WTC11 (cell line): ENCODE results near the gene GMEB1. TPM values are rescaled to one million over a fixed set of nuclear protein-coding genes. Genes with fewer than 3 reads are reported as not detected.

Experiments
- ATAC-seq: fragments of 200-7000 bp; cut with Tn5 transposase; 2 replicates; pipeline ENCODE4 v1.10.0; 2021; ENCODE audit warnings: mild to moderate bottlenecking, moderate library complexity
- CTCF ChIA-PET: fragments of 300-600 bp; sonication (Branson Sonifier 250); formaldehyde crosslinking; loops from one replicate; lab custom pipeline; 2021; ENCODE audit warnings: antibody characterized with exemption; lab: Charles Lee
- POLR2A ChIA-PET: fragments of 350-600 bp; sonication (Branson Sonifier 250); formaldehyde crosslinking; loops from one replicate; lab custom pipeline; 2021; ENCODE audit warnings: antibody characterized with exemption; lab: Charles Lee
- DNase-seq: peaks from one replicate; pipeline ENCODE4 v3.0.0; 2021; ENCODE audit warnings: low spot score
- H3K27ac Mint-ChIP-seq: 2 replicates; pipeline ENCODE4 v1.8.0; 2021; ENCODE audit warnings: mixed read lengths
- H3K27me3 Mint-ChIP-seq: 2 replicates; pipeline ENCODE4 v1.8.0; 2021; ENCODE audit warnings: low read depth, mild to moderate bottlenecking, moderate library complexity, mixed read lengths
- H3K36me3 Mint-ChIP-seq: 2 replicates; pipeline ENCODE4 v1.8.0; 2021; ENCODE audit warnings: mixed read lengths
- H3K4me1 Mint-ChIP-seq: 2 replicates; pipeline ENCODE4 v1.8.0; 2022; ENCODE audit warnings: mixed read lengths
- H3K4me3 Mint-ChIP-seq: 2 replicates; pipeline ENCODE4 v1.8.0; 2021; ENCODE audit warnings: mild to moderate bottlenecking, moderate library complexity, mixed read lengths
- H3K9me3 Mint-ChIP-seq: 2 replicates; pipeline ENCODE4 v1.8.0; 2021; ENCODE audit warnings: mixed read lengths
- ATF1 ChIP-seq: sonication (generic); formaldehyde crosslinking; IDR thresholded peaks from 2 replicates; pipeline ENCODE4 v1.8.1; 2023; ENCODE audit warnings: mild to moderate bottlenecking, moderate library complexity, missing genetic modification reagents
- ATF2 ChIP-seq: sonication (generic); formaldehyde crosslinking; IDR thresholded peaks from 2 replicates; pipeline ENCODE4 v1.8.1; 2022; ENCODE audit warnings: low read depth, missing genetic modification reagents, borderline replicate concordance
- ATF3 ChIP-seq: sonication (generic); formaldehyde crosslinking; conservative IDR thresholded peaks from 2 replicates; pipeline ENCODE4 v1.8.1; 2022; ENCODE audit warnings: mild to moderate bottlenecking, missing genetic modification reagents
- ETV6 ChIP-seq: sonication (generic); formaldehyde crosslinking; IDR thresholded peaks from 2 replicates; pipeline ENCODE4 v1.8.1; 2022; ENCODE audit warnings: mild to moderate bottlenecking, missing genetic modification reagents
- FOXP1 ChIP-seq: sonication (generic); formaldehyde crosslinking; IDR thresholded peaks from 2 replicates; pipeline ENCODE4 v1.8.0; 2022; ENCODE audit warnings: missing genetic modification reagents, mild to moderate bottlenecking, moderate library complexity, borderline replicate concordance
- GABPB1 ChIP-seq: sonication (generic); formaldehyde crosslinking; IDR thresholded peaks from 2 replicates; pipeline ENCODE4 v1.8.1; 2023; ENCODE audit warnings: mild to moderate bottlenecking, missing genetic modification reagents
- IRF2 ChIP-seq: sonication (generic); formaldehyde crosslinking; IDR thresholded peaks from 2 replicates; pipeline ENCODE4 v1.8.0; 2022; ENCODE audit warnings: low read depth, missing genetic modification reagents, borderline replicate concordance
- MAX ChIP-seq: sonication (generic); formaldehyde crosslinking; IDR thresholded peaks from 2 replicates; pipeline ENCODE4 v1.8.0; 2022; ENCODE audit warnings: mild to moderate bottlenecking, missing genetic modification reagents
- NFE2L1 ChIP-seq: sonication (generic); formaldehyde crosslinking; IDR thresholded peaks from 2 replicates; pipeline ENCODE4 v1.8.1; 2023; ENCODE audit warnings: missing genetic modification reagents
- NFYB ChIP-seq: sonication (generic); formaldehyde crosslinking; conservative IDR thresholded peaks from 2 replicates; pipeline ENCODE4 v1.8.0; 2022; ENCODE audit warnings: low read depth, missing genetic modification reagents
- RORB ChIP-seq: fragments of 250-450 bp; sonication (Bioruptor Pico); IDR thresholded peaks from 2 replicates; pipeline ENCODE4 v1.9.0; 2021; ENCODE audit warnings: mild to moderate bottlenecking
- SMAD3 ChIP-seq: sonication (generic); formaldehyde crosslinking; IDR thresholded peaks from 2 replicates; pipeline ENCODE4 v1.8.0; 2022; ENCODE audit warnings: missing genetic modification reagents, mild to moderate bottlenecking, borderline replicate concordance
- SMAD4 ChIP-seq: sonication (generic); formaldehyde crosslinking; IDR thresholded peaks from 2 replicates; pipeline ENCODE4 v1.8.0; 2022; ENCODE audit warnings: mild to moderate bottlenecking, missing genetic modification reagents
- ZBTB21 ChIP-seq: sonication (generic); formaldehyde crosslinking; IDR thresholded peaks from 2 replicates; pipeline ENCODE4 v1.8.1; 2023; ENCODE audit warnings: mild to moderate bottlenecking, missing genetic modification reagents, borderline replicate concordance
- ZNF121 ChIP-seq: sonication (generic); formaldehyde crosslinking; IDR thresholded peaks from 2 replicates; pipeline ENCODE4 v1.8.0; 2023; ENCODE audit warnings: missing genetic modification reagents
- ZNF263 ChIP-seq: sonication (generic); formaldehyde crosslinking; IDR thresholded peaks from 2 replicates; pipeline ENCODE4 v1.8.1; 2022; ENCODE audit warnings: low read depth, mild to moderate bottlenecking, moderate library complexity, missing genetic modification reagents
- ZNF281 ChIP-seq: sonication (generic); formaldehyde crosslinking; IDR thresholded peaks from 2 replicates; pipeline ENCODE4 v1.8.0; 2023; ENCODE audit warnings: mild to moderate bottlenecking, missing genetic modification reagents
- ZNF425 ChIP-seq: fragments of 250-450 bp; sonication (Bioruptor Pico); conservative IDR thresholded peaks from 2 replicates; pipeline ENCODE4 v1.9.0; 2021; ENCODE audit warnings: mild to moderate bottlenecking
- ZNF512 ChIP-seq: sonication (generic); formaldehyde crosslinking; IDR thresholded peaks from 2 replicates; pipeline ENCODE4 v1.8.1; 2022; ENCODE audit warnings: missing genetic modification reagents, borderline replicate concordance
- ZNF671 ChIP-seq: fragments of 250-450 bp; sonication (Bioruptor Pico); IDR thresholded peaks from 2 replicates; pipeline ENCODE4 v1.8.0; 2021; ENCODE audit warnings: mild to moderate bottlenecking
- ZSCAN18 ChIP-seq: fragments of 250-450 bp; sonication (Bioruptor Pico); IDR thresholded peaks from 2 replicates; pipeline ENCODE4 v2.1.2; 2022; ENCODE audit warnings: mild to moderate bottlenecking, moderate library complexity
- total RNA-seq: library from RNA; stranded (reverse); gene quantifications from 3 replicates; pipeline ENCODE4 v1.2.3, GENCODE V29; 2021

Gene GMEB1
- total RNA-seq, 1 experiment from 2014 or later: 29.4 TPM

GRCh38 chr1:28756846-28757245, 88.3 kb downstream of the GMEB1 start:
- peak; percentile 67 for ATAC-seq
- POLR2A ChIA-PET: interaction anchor here (0.6 to 1.1 kb wide), 2 partner anchors 9 to 363 kb away, joined by 3 to 8 read pairs; no protein-coding TSS in a partner anchor
- Mint-ChIP-seq H3K27me3 (no peaks in the 10 kb centered on the region), H3K27ac (peak overlapping the region; percentile 58; the same call in 1 of the 2 replicates), H3K36me3 (peaks cover 26% of the 10 kb centered on the region), H3K9me3 (no peaks in the 10 kb centered on the region), H3K4me3 (no peak overlapping the region), H3K4me1 (peaks cover 14% of the 10 kb centered on the region)
- TF ChIP-seq ATF2 (CRISPR knock-in tag) (no peak), FOXP1 (no peak), NFE2L1 (CRISPR knock-in tag) (no peak), SMAD4 (CRISPR knock-in tag) (no peak), GABPB1 (CRISPR knock-in tag) (no peak), SMAD3 (CRISPR knock-in tag) (no peak), ZNF263 (no peak), NFYB (CRISPR knock-in tag) (no peak), ZNF425 (CRISPR knock-in tag) (no peak), IRF2 (CRISPR knock-in tag) (no peak), ETV6 (no peak), ATF3 (CRISPR knock-in tag) (no peak), ZNF512 (no peak), ZNF671 (CRISPR knock-in tag) (no peak), ZBTB21 (CRISPR knock-in tag) (no peak), RORB (CRISPR knock-in tag) (no peak)
- DNase-seq: no peak
- CTCF ChIA-PET: interaction anchor here (0.6 to 1.7 kb wide), 7 partner anchors 19 to 227 kb away, joined by 3 to 10 read pairs (median 3); partner anchors contain the start of gene YTHDF2

GRCh38 chr1:28758420-28758819, 89.8 kb downstream of the GMEB1 start:
- Mint-ChIP-seq H3K9me3 (no peaks in the 10 kb centered on the region), H3K36me3 (peaks cover 24% of the 10 kb centered on the region), H3K27ac (peak overlapping the region; percentile 80), H3K27me3 (no peaks in the 10 kb centered on the region), H3K4me1 (peaks cover 12% of the 10 kb centered on the region), H3K4me3 (no peak overlapping the region)
- ATAC-seq (no peak), DNase-seq (no peak)
- ChIA-PET POLR2A (no interaction called here), CTCF (interaction anchor here (1.2 kb wide), 1 partner anchor 17 kb away, joined by 3 read pairs; no protein-coding TSS in a partner anchor)
- no peak for TF ChIP-seq ZNF281 (CRISPR knock-in tag)
- TF ChIP-seq ATF1 (CRISPR knock-in tag): no peak
- TF ChIP-seq ZSCAN18 (CRISPR knock-in tag): no peak
- TF ChIP-seq ZNF121 (CRISPR knock-in tag): no peak
- no peak for TF ChIP-seq MAX (CRISPR knock-in tag)
- TF ChIP-seq ATF2 (CRISPR knock-in tag): no peak
